AG09309 (cell line): ENCODE measurements around the gene ELMO1.

Experiments
- DNase-seq: peaks from one replicate; pipeline ENCODE4 v3.0.0-alpha.2; 2010; ENCODE audit warnings: low read depth
- H3K4me3 ChIP-seq: 2 replicates; pipeline ENCODE4 v1.5.1; 2011; ENCODE audit warnings: mild to moderate bottlenecking, low read depth, low read length, moderate library complexity; ENCODE audit not compliant: control insufficient read depth
- CTCF ChIP-seq: IDR thresholded peaks from 2 replicates; pipeline ENCODE4 v1.5.1; 2011; ENCODE audit warnings: mild to moderate bottlenecking, low read depth, low read length, inconsistent platforms; ENCODE audit not compliant: insufficient read depth, control insufficient read depth; ENCODE audit errors: missing control alignments

ELMO1 gene

GRCh38 chr7:36931892-36932291, 516.8 kb downstream of the ELMO1 start:
- no peak overlapping the region for H3K4me3 ChIP-seq
- DNase-seq, result no peak
- no peak for TF ChIP-seq CTCF

GRCh38 chr7:36929791-36930190, 518.9 kb downstream of the ELMO1 start:
- H3K4me3 ChIP-seq, result no peak overlapping the region
- no peak for DNase-seq
- TF ChIP-seq CTCF, result no peak

- no peak for TF ChIP-seq CTCF
- no peak overlapping the region for H3K4me3 ChIP-seq
- DNase-seq, result no peak
Observed at GRCh38 chr7:36928718-36929117, 519.9 kb downstream of the ELMO1 start.

- no peak overlapping the region for H3K4me3 ChIP-seq
- TF ChIP-seq CTCF, result no peak
- DNase-seq, result no peak
Observed at GRCh38 chr7:36928311-36928710, 520.4 kb downstream of the ELMO1 start.

GRCh38 chr7:36925691-36926090, 523.0 kb downstream of the ELMO1 start:
- no peak overlapping the region for H3K4me3 ChIP-seq
- TF ChIP-seq CTCF, result no peak
- no peak for DNase-seq

GRCh38 chr7:36925207-36925606, 523.5 kb downstream of the ELMO1 start:
- H3K4me3 ChIP-seq, result no peak overlapping the region
- DNase-seq, result no peak
- no peak for TF ChIP-seq CTCF

GRCh38 chr7:36923943-36924436, 524.7 kb downstream of the ELMO1 start:
- no peak for DNase-seq
- H3K4me3 ChIP-seq, result no peak overlapping the region
- TF ChIP-seq CTCF, result no peak
